RCC 7860 (cell line): ENCODE data around the gene EIF3M.

Experiments
- DNase-seq: peaks from one replicate; pipeline ENCODE4 v3.0.0-alpha.2; 2015; ENCODE audit warnings: low spot score
- FAIRE-seq: peaks from 2 replicates; lab custom pipeline; 2012; peaks lifted over from hg19 to GRCh38; lab: Jason Lieb, UNC

Gene EIF3M

DNA sequence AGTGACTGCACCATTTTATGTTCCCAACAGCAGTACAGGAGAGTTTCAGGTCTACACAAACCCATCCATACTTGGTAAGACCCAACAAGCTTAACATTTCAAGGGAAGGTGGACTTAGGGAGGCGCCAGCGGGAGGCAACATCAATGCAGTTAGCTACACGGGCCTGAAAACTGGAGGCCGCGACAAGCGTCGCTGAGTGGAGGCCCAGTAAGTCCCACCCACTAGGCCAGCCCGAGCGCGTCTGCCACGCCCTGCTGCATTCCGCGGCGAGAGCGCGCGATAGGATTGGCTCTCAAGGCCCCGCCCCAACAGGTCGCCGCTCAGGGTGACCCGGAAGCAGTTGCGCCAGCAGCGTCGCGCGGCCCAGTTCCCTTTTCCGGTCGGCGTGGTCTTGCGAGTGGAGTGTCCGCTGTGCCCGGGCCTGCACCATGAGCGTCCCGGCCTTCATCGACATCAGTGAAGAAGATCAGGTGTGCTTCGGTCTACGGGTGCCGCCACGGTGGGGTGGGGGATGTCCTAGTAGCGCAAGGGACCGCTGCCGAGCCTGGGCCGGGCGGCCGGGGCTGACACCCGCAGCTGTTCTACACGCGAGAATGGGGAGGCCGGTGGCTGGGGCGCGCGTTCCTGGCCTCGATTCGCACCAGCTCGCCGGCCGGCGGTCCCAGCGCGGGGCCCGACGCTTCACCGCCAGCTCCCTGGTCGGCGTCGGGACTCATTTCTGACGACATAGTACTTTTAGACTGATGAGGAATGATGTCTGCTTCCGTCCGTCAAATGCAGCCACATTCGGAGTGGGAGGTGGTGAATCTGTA is at the start of gene EIF3M:
EIF3M (plus strand) TSS at position 373 of the 813 bp plus-strand sequence; CDS start at position 430, 57 bp downstream.
- FAIRE-seq (peak; percentile 68), DNase-seq (peak; percentile 88)

- DNase-seq (no peak), FAIRE-seq (no peak)
Observed at GRCh38 chr11:32538804-32539203, 44.8 kb upstream of the EIF3M start.

DNA sequence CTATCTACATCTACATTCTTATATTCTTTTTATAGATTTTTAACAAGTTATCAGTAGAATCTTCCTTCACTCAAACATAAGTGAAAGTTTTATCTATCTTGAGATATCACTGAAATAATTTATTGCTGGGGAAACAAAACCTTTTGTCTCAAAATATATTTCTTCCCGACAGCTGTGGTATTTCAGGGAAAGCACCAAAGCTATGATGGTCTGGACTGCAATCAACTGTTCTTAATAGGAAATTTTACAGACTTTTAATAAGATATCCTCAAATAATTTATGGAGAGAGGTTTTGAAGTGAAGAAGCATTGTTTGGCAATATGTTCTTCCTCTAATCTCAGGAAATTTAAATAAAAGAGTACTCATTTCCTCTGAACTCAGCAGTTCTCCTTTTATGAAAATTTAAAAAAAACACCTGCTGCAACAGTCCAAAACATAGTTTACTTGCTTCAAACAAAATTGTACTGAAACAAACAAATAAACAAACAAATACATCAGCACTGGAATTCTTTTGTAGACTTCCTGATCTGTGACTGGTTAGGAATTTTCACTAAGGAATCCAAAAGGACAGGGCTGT is 33.9 kb upstream of the EIF3M start:
- DNase-seq: no peak
- no peak for FAIRE-seq

DNA sequence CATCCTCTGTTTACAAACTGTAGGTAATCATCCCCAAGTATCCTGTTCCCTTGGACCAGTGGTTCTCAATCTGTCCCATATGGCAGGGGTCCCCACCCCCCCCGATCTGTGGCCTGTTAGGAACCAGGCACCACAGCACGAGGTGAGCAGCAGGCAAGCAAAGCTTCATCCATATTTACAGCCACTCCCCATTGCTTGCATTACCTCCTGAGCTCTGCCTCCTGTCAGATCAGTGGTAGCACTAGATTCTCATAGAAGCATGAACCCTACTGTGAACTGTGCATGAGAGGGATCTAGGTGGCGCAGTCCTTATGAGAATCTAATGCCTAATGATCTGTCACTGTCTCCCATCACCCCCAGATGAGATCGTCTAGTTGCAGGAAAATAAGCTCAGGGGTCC is 33.4 kb upstream of the EIF3M start:
- DNase-seq (no peak), FAIRE-seq (no peak)

GRCh38 chr11:32555091-32555490 is 28.5 kb upstream of the EIF3M start:
- no peak for DNase-seq
- no peak for FAIRE-seq

DNA sequence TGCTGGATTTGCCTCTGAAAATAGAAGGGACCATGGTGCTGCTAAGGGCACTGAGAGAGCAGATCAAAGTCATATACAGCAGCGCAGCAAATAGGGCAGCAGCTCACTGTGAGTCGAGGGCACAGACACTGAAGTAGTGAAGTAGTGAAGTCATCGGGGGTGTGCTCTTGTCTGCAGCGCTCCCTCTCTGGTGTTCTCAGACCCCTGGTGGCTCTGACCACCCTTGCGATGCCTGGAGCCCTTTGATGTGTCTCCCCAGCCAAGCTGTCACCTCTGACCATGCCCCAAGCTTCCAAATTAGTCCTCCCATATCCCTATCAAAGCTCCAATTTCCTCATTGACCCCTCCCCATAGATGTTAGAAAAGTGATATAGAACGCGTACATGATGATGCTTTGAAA is 27.7 kb upstream of the EIF3M start:
- FAIRE-seq: no peak
- DNase-seq: no peak

- no peak for FAIRE-seq
- DNase-seq: no peak
Observed at GRCh38 chr11:32561835-32562234, 21.8 kb upstream of the EIF3M start.

DNA sequence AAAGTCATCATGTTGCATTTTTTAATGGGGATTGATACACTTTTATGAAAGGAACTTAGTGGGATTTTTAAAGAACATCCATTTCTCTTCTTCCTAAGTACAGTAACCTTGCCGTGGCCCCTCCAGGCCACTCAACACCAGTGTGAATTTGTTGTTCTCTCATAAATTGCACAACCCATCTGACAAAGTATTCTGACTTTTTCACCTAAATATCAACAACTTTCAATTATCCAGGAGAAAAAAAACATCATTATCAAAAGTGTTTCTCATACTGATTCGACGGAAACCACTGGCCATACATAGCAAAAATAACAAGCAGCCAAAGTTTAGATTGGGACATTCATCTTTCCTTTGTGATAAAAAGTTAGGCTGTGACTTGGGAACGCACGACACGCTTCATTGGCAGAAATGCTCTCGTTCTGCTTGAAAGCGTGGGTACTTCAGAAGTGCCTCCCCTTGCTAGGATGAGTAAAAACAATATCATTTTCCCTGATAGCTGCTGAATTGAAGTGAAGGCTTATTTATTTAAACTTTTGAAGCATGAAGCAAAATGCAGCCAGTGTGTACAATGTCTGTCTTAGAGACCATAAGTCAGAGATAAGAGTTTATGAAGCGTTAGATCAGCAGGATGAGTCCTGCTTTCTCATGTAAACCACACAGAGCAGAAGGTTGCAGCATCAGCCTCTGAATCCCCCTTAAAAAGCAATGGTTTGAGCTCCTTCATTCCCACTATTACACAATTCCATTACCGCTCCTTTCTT is 20.6 kb upstream of the EIF3M start:
- FAIRE-seq (peak; percentile 96), DNase-seq (peak; percentile 91)

GRCh38 chr11:32563600-32563959 is 20.1 kb upstream of the EIF3M start:
- DNase-seq (no peak), FAIRE-seq (no peak)

- FAIRE-seq (no peak), DNase-seq (no peak)
Observed at GRCh38 chr11:32566517-32566916, 17.1 kb upstream of the EIF3M start.

DNA sequence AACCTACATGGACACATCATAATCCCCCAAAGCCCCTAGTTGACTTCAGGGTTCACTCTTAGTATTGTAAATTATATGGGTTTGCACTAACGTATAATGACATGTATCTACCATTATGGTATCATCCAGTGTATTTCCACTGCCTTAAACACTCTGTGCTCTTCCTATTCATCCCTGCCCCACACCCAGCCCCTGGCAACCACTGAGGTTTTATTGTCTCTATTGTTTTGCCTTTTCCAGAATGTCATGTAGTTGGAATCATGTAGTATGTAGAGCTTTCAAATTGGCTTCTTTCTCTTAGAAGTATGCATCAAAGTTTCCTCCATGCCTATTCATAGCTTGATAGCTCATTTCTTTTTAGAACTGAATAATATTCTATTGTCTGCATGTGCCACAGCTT is 16.5 kb upstream of the EIF3M start:
- no peak for FAIRE-seq
- DNase-seq: no peak

GRCh38 chr11:32569313-32569881 is 14.2 kb upstream of the EIF3M start:
- no peak for FAIRE-seq

GRCh38 chr11:32571039-32571438 is 12.6 kb upstream of the EIF3M start:
- FAIRE-seq (no peak), DNase-seq (no peak)

More at GRCh38 chr11:32569313-32569881, 14.2 kb upstream of the EIF3M start:
- no peak for DNase-seq

- no peak for FAIRE-seq
- no peak for DNase-seq
Observed at GRCh38 chr11:32573228-32573627, 10.4 kb upstream of the EIF3M start.

GRCh38 chr11:32574421-32574820 is 9.2 kb upstream of the EIF3M start:
- FAIRE-seq: no peak
- DNase-seq: no peak

- no peak for FAIRE-seq
- no peak for DNase-seq
Observed at GRCh38 chr11:32575070-32575469, 8.6 kb upstream of the EIF3M start.

DNA sequence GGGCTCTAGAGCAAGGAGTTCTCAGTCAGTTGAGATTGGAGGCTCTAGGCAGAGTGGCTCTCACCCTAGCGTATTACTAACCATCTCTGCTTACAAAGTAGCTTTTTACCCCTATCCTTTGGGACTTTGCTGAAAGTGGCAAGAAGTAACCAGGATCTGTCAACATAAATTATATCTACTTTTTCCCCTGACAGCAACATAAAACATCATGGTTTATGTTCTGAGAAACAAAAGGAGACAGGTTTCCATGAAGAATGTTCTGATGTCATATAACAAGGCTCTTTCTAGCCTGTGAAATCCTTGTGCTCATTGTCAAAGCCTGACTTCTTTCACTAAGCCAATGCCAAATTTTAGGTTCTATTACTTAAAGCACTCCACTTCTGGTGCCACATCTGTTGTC is 7.2 kb upstream of the EIF3M start:
- DNase-seq (no peak), FAIRE-seq (no peak)

DNA sequence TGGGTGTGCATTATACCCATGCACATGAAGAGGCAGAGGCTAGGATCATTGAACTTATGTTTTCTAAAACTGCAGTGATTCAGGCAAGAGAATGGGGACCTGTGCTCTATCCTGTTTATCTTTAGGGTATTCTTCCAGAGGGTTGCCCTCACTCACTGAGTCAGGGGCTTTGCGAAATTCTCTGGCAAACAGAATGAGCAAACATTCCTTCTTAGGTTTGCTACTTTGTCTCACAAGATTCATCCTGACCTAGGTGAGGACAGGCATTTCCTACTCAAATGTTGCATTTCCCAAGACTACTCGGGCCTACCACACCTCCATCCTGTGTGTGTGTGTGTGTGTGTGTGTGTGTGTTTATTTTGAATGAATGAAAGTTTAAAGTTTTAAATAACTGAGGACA is 2.7 kb upstream of the EIF3M start:
- FAIRE-seq (no peak), DNase-seq (no peak)

GRCh38 chr11:32581556-32581955 is 2.1 kb upstream of the EIF3M start:
- FAIRE-seq (no peak), DNase-seq (no peak)

DNA sequence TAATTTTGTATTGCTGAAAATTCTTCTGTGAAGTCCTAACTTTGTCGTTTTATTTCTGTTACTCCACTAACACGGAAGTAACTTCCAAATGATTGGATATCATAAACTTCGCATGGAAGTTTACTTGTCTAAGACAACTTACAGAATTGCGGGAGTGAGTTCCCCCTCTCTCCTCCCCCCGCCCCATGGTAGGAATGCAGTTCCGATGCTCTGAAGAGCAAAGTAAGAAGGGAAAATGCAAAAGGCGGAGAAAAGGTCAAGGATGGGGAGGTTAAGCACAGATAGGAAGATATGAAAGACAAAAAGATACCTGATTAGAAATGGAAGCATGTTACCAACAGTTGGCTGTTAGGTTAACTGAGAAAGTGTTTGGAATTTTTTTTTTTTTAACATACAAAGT is 1.3 kb downstream of the EIF3M start:
- DNase-seq (no peak), FAIRE-seq (no peak)

GRCh38 chr11:32586576-32587190 is 3.1 kb downstream of the EIF3M start:
- FAIRE-seq (no peak), DNase-seq (no peak)
